Stimulated activated CD4-positive, alpha-beta T cell treated with anti-CD3 and anti-CD28 coated beads, Interleukin-15, amount 100 ng/mL, for 24 hours (primary cell): Measurements from ENCODE around the gene EYS.

Experiments
- DNase-seq: peaks from one replicate; pipeline ENCODE4 v3.0.0-alpha.2; 2020

The EYS gene

GRCh38 chr6:64415926-64416325, 1291.1 kb downstream of the EYS start:
- no peak for DNase-seq

- no peak for DNase-seq
These were observed 1295.8 kb downstream of the EYS start for GRCh38 chr6:64411226-64411625.

DNA sequence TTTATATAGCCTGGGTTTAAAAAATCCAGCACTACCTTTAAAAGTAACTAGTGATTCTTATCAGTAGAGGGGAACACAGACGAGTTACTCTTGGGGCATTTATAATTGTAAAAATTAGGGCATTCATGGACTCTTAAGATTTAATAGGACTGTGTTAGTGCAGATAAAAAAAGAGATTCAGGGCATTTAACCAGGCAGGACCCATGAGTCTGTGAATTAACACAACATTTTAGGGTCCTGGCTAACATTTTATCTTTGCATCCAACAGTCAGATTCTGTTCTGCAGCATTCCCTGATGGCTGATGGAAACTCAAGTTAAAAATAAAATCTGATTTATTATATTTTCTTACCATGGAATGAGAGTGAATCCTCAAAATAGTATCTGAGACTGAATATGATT, 1297.1 kb downstream of the EYS start:
- no peak for DNase-seq

- DNase-seq = no peak
These were observed 1302.6 kb downstream of the EYS start for GRCh38 chr6:64404396-64404795.

DNA sequence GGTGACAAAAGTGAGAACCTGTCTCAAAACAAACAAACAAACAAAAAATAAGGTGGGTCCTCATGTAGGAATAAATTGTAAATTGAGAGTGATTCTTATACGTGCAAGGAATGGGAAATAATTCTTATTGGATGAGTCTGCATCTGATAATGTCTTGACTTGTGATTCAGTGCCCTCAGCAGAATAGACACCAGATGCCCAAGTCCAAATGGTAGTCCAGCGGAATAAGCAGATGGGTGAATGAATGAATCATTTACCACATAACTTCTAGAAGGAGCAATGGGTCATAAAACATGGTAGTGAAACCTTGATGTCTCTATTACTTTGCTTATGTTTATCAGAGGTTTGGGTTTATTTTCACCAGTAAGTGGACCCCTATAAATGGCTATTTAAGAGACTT, 1323.7 kb downstream of the EYS start:
- no peak for DNase-seq

DNA sequence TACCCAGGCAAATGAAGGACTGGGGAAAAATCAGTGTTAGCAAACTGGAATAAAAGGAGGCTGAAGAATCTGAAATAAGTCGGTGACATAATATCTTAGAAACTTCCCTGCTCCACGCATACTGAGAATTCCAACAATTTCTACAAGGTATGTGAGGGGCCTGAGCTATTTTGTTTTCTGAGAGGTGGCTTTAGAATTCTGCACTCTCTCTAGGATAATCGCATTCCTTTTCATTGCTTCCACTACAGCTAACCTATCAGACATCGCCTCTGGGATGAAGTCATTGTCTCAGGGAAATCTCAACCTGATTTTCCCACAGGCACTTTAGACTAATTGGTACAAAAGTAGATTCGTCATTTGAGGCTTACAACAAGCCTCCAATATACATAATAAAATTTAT, 1330.6 kb downstream of the EYS start:
- DNase-seq = no peak

DNA sequence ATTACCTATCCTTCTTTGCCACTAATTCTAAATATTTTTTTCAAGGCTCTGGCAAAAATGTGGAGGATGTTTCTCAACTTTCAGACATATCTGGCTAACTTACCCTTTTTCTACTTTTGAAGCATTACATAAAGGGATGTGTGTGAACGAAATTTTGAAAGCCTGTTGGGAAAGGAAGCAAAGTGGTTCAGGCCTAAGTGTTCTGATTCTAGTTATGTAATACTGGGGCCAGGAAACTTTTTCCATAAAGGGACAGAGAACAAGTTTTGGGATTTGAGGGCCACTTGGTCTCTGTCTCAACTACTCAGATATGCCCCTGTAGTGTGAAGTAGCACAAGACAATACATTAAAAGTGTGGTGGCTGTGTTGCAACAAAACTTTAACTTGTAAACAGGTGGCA, 1349.6 kb downstream of the EYS start:
- DNase-seq = no peak

DNA sequence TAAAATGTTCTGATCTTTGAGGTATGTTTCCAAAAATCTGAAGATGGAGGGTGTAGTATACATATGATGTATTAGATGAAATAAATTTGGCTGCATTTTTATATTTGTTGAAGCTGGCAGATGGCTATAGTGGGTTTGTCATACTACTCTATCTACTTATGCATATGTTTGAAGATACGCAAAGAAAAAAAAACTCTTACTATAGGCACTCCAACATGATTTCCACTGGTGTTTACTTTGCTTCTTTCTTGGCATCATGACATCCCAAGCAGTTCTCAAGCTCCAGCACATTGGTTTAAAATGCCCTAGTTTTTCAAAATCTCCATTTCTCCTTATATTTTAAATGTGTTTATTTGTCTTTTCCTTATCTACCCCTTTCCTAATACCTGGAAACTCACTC, 1359.6 kb downstream of the EYS start:
- DNase-seq = no peak

DNA sequence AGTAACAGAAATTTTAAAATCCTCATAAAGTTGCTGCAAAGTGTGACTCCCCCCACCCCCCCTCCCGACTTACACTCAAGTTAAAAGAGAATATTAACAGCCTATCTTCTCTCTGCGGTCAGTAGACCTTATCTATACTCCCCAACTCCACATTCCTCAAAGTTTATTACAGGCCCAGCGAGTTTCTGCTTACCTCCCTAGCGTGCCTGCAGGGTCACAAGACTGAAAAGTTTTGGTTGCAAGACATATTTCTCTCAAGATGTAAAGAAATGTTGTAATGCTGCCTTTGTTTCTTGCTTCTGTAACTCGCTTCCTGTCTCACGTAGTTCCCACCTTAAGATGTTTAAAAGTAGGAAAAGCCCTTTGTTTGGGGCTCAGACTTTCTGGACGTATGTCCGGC, 1371.8 kb downstream of the EYS start:
- no peak for DNase-seq

DNA sequence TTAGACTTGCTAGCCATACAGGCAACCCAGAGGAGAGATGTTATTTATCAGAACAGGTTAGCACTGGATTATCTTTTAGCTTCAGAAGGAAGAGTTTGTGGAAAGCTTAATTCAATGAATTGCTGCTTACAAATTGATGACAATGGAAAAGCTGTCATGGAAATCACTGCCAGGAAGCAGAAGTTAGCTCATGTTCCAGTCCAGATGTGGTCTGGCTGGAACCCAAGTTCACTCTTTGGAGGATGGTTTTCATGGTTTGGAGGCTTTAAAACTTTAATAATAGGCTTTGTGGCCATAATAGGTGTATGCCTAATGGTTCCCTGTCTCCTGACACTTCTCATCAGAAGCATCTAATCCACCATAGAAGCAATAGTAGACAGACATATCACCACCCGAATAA, 1372.4 kb downstream of the EYS start:
- DNase-seq = no peak

- DNase-seq = peak; percentile 54
These were observed 1376.2 kb downstream of the EYS start for GRCh38 chr6:64330694-64331307.

DNA sequence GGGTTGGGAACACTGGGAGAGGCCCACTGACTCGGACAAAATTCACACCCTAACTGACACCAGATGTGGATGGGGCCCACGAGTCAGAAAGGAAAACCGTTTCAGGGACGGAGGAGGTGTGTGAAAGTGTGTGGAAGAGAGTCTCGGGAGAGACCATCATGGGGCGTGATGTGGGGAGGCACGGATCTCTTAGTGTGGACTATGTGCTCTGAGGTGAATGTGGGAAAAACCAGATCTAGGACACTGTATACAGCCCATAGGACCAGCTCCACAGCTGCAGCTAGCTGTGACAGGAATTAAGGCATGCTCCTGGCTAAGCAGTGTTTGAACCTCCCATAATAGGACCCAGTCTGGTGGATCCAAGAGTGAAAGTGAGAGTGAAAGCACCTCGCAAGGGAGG, 1380.1 kb downstream of the EYS start:
- no peak for DNase-seq

DNA sequence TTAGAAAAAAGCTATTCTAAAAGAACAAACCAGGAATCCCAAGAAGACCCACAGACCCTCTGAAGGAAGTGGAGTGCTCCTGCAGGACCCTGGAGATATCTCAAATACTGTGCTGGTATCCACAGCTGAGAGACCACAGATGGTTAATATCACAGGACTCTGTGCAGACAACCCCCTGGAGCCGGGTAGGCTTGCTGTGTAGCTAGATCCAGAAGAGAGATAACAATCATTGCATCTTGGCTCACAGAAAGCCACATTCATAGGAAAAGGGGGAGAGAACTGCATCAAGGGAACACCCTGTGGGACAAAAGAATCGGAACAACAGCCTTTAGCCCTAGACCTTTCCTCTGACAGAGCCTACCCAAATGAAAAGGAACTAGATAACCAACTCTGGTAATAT, 1381.9 kb downstream of the EYS start:
- DNase-seq = no peak

GRCh38 chr6:64310214-64310613, 1396.8 kb downstream of the EYS start:
- no peak for DNase-seq

GRCh38 chr6:64301307-64302236, 1405.5 kb downstream of the EYS start:
- DNase-seq = no peak

DNA sequence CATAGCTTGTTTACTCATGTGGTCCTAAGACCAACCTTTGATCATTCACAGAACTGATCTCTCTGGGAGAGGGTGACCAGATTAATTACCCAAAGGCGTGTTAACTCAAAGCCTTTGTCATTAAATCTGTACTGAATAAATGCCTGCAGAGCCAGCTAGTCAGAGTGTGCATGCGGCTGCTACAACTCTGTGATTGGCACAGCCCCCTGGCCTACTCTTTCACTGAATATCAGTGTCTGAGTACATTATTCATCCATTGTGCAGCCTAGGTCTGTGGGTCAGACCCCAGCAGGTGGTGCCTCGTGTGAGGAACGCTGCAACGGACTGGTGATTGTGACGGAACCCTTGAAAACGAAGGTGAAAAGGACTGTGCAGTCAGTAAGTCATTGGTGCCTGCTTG, 1407.8 kb downstream of the EYS start:
- no peak for DNase-seq

- DNase-seq = no peak
These were observed 1413.0 kb downstream of the EYS start for GRCh38 chr6:64294034-64294433.

- no peak for DNase-seq
These were observed 1413.7 kb downstream of the EYS start for GRCh38 chr6:64293298-64293697.

DNA sequence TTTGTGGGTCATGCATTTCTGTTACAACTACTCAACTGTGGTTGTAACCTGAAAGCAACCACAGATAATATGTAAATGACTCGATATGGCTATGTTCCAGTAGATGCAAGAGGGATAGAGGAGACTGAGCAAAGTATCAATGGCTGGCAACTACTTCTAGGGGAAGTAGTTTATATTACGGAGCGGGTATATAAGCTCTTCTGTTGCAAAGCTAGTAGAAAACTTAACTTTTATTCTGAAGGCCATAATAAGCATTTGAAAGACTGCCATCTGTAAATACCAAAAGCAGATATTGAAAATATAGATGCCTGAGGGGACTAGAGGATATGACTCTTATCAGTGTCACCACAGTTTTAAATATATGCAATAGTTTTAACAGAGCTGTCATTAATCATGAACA, 1416.2 kb downstream of the EYS start:
- no peak for DNase-seq

DNA sequence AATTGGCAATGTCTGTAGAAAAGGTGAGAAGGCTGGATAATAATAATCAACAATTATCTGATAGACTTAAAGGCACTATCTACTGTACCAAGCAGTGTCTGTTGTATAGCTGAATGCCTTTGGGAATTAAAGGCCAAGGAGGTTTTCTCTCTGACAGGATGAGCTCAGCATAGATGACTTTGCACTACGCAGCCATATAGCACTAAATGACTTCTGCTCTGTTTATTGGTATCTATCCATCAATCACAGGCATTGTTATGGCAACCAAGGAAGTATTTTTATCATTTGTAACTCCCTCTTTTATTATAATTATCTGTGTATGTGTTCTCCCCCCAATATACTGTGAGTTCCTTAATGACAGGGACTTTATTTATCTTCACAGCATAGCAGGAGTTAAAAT, 1417.1 kb downstream of the EYS start:
- DNase-seq = no peak

DNA sequence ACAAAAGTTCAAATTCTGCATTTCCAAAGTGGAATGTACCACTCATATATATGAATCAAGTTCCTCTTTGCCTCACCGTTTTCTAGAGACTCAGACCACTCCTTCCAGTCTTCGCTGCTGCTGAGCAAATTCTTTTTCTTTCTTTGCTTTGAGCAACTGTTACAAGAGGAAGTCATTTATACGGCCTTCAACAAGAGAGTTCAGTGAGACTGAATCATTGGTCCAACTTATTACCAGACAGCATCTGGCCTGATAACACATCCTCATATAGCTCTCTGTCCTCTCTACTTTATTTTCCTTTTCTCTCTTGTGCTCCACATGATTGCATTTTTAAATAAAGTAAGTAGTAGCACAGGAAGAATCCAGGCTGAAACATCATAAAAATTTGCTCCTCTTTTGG, 1418.7 kb downstream of the EYS start:
- no peak for DNase-seq

- DNase-seq = no peak
These were observed 1425.9 kb downstream of the EYS start for GRCh38 chr6:64281167-64281566.

DNA sequence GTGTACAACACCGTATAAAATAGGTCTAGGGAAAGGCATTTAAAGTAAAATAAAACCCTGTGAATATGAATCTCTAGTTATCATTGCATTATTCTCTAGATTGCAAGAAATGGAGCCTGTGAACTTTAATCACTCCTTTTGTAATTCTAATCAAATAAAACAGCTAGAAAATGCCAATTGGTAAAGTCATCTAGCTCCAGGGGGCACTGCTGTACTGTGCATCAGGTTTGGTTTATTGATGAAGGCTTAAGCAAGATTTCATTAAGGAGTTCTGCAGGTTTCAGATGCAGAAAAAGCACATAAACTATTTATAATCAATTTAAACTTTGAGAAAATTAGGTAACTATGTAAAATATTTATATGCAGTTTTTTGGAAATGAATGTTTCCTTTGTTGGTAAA, 1426.5 kb downstream of the EYS start:
- DNase-seq = no peak

DNA sequence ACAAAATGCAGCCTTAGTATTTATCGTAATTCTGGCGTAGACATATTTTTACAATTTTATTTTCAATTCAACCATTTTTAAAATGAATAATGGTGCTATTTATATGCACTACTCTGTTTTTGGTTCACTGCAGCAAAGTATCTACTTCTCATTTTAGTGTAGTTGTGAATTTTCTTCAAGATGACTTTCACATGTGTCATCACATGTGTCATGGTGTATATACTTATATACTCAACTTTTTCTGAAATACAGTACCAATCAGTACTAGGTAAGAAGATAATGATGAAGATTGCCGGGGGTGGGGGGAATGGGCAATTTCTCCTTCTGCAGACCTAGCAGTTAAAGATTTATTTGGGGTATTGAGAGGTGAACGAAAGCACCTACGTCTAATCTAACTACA, 1436.9 kb downstream of the EYS start:
- DNase-seq = no peak

GRCh38 chr6:64266351-64266821, 1440.6 kb downstream of the EYS start:
- no peak for DNase-seq
